Measurements from ENCODE around the gene CAPZA2. TPM values are rescaled to one million over a fixed set of nuclear protein-coding genes. Genes with fewer than 3 reads are reported as not detected.

CAPZA2 gene
- total and polyA plus RNA-seq, 9 of the 15 experiments (the other 6 are each of a cell fraction or from before 2014, with no cell fraction given) = 67.0 to 524 (median 176) TPM

DNA sequence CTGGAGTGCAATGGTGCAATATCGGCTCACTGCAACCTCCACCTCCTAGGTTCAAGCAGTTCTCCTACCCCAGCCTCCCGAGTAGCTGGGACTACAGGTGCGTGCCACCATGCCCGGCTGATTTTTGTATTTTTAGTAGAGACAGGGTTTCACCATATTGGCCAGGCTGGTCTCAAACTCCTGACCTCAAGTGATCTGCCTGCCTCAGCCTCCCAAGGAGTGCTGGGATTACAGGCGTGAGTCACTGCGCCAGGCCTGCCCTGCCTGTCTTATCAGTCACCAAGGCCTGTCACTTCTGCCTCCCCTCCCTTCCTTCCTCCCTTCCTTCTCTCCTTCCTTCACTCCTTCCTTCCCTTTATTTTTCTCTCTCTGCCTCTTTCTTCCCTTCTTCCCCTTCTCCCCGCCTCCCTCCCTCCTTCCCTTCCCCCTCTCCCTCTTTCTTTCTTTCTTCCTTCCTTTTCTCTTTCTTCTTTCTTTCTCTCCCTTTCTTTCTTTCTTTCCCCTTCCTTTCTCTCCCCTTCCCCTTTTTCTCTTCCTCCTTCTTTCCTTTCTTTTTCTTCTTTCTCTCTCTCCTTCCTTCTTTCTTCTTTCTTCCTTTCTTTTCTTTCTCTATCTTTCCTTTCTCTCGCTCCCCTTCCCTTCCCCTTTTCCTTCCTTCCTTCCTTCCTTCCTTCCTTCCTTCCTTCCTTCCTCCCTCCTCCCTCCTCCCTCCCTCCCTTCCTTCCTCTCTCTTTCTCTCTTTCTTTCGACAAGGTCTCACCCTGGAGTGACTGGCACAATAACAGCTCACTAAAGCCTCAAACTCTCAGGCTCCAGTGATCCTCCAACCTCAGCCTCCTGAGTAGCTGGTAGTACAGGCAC, 87.8 kb downstream of the CAPZA2 start (continued):
- TF ChIP-seq, protein P1, sequence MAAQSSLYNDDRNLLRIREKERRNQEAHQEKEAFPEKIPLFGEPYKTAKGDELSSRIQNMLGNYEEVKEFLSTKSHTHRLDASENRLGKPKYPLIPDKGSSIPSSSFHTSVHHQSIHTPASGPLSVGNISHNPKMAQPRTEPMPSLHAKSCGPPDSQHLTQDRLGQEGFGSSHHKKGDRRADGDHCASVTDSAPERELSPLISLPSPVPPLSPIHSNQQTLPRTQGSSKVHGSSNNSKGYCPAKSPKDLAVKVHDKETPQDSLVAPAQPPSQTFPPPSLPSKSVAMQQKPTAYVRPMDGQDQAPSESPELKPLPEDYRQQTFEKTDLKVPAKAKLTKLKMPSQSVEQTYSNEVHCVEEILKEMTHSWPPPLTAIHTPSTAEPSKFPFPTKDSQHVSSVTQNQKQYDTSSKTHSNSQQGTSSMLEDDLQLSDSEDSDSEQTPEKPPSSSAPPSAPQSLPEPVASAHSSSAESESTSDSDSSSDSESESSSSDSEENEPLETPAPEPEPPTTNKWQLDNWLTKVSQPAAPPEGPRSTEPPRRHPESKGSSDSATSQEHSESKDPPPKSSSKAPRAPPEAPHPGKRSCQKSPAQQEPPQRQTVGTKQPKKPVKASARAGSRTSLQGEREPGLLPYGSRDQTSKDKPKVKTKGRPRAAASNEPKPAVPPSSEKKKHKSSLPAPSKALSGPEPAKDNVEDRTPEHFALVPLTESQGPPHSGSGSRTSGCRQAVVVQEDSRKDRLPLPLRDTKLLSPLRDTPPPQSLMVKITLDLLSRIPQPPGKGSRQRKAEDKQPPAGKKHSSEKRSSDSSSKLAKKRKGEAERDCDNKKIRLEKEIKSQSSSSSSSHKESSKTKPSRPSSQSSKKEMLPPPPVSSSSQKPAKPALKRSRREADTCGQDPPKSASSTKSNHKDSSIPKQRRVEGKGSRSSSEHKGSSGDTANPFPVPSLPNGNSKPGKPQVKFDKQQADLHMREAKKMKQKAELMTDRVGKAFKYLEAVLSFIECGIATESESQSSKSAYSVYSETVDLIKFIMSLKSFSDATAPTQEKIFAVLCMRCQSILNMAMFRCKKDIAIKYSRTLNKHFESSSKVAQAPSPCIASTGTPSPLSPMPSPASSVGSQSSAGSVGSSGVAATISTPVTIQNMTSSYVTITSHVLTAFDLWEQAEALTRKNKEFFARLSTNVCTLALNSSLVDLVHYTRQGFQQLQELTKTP (IDR thresholded peaks at IDR 0.05; ENCODE audit: low read depth in 1 of 2, partially characterized antibody in 2 of 2) = peak; percentile 83 to 96
- TF ChIP-seq MCM5 (IDR thresholded peaks at IDR 0.05; ENCODE audit: low read depth) (0 out of 2 replicates have a peak, but pooled peaks have one; percentile 81), NR3C1 (CRISPR knock-in tag; IDR thresholded peaks at IDR 0.05) (no peak), BHLHE40 (IDR thresholded peaks at IDR 0.05; ENCODE audit: low read length) (peak; percentile 64), L3MBTL2 (IDR thresholded peaks at IDR 0.05) (no peak; the same call in none of the 2 replicates), HSF4 (CRISPR knock-in tag; IDR thresholded peaks at IDR 0.05; ENCODE audit: borderline replicate concordance) (no peak), ZNF57 (CRISPR knock-in tag; IDR thresholded peaks at IDR 0.05) (no peak), CCNT2 (IDR thresholded peaks at IDR 0.05; ENCODE audit: borderline replicate concordance, extremely low read depth, insufficient read length, low read depth, low read length) (no peak), SP1 (CRISPR knock-in tag; IDR thresholded peaks at IDR 0.05) (peak; percentile 52; the same call in 1 of the 2 replicates), POLR2H (tag; IDR thresholded peaks at IDR 0.05; ENCODE audit: low read depth) (no peak), TRIM28 (IDR thresholded peaks at IDR 0.05) (peak; percentile 81)
- TF ChIP-seq, protein P2, sequence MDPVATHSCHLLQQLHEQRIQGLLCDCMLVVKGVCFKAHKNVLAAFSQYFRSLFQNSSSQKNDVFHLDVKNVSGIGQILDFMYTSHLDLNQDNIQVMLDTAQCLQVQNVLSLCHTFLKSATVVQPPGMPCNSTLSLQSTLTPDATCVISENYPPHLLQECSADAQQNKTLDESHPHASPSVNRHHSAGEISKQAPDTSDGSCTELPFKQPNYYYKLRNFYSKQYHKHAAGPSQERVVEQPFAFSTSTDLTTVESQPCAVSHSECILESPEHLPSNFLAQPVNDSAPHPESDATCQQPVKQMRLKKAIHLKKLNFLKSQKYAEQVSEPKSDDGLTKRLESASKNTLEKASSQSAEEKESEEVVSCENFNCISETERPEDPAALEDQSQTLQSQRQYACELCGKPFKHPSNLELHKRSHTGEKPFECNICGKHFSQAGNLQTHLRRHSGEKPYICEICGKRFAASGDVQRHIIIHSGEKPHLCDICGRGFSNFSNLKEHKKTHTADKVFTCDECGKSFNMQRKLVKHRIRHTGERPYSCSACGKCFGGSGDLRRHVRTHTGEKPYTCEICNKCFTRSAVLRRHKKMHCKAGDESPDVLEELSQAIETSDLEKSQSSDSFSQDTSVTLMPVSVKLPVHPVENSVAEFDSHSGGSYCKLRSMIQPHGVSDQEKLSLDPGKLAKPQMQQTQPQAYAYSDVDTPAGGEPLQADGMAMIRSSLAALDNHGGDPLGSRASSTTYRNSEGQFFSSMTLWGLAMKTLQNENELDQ (CRISPR knock-in tag; IDR thresholded peaks at IDR 0.05; ENCODE audit: borderline replicate concordance) = no peak

Measured in K562 (cell line).